ENCODE measurements around the gene PI4KA. TPM values are rescaled to one million over a fixed set of nuclear protein-coding genes. Genes with fewer than 3 reads are reported as not detected.

The PI4KA gene
- total RNA-seq, 3 donors from 2014 or later: 62.7 to 103 (median 73.5) TPM

DNA sequence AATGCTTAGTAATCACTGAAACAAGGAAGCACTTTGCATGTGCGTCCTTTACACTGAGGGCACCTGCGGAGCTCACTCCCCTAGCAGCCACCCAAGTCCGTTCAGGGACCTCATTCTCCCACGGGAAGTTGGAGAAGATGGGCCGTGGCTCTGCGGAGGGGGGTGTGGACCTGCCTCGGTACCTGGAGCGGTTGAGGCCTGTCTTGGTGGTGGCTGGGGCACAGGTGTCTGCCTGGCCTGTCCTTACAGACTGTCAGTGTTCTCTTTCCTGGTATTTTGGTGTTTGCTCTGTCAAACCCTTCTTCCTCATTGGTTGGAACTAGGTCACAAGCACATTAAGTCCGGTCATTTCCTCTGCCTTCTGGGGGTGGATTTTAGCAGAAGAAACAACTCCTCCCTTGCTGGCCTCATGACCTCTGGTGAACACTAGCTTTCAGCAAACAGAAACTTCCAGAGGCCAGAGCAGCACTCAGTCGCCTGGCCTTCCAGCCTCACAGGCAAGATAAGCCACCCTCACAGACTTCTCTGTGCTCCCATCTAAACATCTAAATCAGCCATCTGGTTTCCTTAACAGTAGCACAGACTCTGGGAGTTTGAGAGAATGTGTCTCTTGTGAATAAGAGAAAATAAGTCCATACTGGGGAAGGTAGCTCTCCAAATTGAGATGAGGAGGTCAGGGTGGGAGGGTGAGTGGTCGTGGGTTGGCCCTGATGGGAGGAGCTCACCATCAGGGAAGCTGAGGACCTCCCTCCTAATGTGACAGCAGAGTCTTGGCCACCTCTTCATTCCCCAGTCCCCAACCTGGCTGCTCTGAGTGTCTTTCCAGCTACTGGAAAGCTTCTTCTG lies 8.8 kb upstream of the PI4KA start:
- Histone ChIP-seq H3K4me1 (peaks cover 0 to 5% of the 10 kb centered on the region in 2 donors), H3K27ac (peak overlapping the region; percentile 66 to 87), H3K36me3 (no peaks in the 10 kb centered on the region), H3K4me3 (no peak overlapping the region), H3K9me3 (no peaks in the 10 kb centered on the region), H3K27me3 (no peaks in the 10 kb centered on the region)
- no peak for DNase-seq (ENCODE audit: low spot score in 2 of 2)
- TF ChIP-seq POLR2AphosphoS5 (IDR thresholded peaks at IDR 0.05): no peak
- TF ChIP-seq, protein P1, sequence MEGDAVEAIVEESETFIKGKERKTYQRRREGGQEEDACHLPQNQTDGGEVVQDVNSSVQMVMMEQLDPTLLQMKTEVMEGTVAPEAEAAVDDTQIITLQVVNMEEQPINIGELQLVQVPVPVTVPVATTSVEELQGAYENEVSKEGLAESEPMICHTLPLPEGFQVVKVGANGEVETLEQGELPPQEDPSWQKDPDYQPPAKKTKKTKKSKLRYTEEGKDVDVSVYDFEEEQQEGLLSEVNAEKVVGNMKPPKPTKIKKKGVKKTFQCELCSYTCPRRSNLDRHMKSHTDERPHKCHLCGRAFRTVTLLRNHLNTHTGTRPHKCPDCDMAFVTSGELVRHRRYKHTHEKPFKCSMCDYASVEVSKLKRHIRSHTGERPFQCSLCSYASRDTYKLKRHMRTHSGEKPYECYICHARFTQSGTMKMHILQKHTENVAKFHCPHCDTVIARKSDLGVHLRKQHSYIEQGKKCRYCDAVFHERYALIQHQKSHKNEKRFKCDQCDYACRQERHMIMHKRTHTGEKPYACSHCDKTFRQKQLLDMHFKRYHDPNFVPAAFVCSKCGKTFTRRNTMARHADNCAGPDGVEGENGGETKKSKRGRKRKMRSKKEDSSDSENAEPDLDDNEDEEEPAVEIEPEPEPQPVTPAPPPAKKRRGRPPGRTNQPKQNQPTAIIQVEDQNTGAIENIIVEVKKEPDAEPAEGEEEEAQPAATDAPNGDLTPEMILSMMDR (IDR thresholded peaks at IDR 0.05): no peak
- TF ChIP-seq POLR2A (IDR thresholded peaks at IDR 0.05): no peak
- intact Hi-C loops (cut with DNase I; ENCODE audit: low total_unique reads): no loop called here

DNA sequence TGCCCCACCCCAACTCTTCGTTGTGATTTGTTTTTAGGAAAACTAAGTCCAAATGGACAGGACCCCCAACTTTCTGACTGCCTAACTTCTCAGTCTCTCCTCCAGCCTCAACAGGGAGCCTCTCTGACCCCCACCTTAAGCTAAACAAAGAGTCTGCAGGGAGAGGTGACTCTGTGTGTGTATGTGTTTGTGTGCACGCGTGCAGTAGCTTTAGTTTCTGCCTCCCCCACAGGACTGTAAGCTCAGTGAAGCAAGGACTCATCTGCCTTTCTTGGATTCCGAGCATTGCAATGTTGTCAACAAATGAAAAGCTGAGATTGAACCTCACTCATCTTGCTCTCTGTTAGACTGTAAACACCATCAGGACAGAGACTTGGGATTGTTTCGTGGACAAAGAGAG lies 8.1 kb upstream of the PI4KA start:
- no peak for DNase-seq (ENCODE audit: low spot score in 2 of 2)
- Histone ChIP-seq H3K27ac (peak overlapping the region; percentile 66 to 87), H3K27me3 (no peaks in the 10 kb centered on the region), H3K4me1 (peaks cover 0 to 5% of the 10 kb centered on the region in 2 donors), H3K4me3 (no peak overlapping the region), H3K36me3 (no peaks in the 10 kb centered on the region), H3K9me3 (no peaks in the 10 kb centered on the region)
- TF ChIP-seq, protein P1 (IDR thresholded peaks at IDR 0.05): no peak
- intact Hi-C loops (cut with DNase I; ENCODE audit: low total_unique reads): no loop called here

DNA sequence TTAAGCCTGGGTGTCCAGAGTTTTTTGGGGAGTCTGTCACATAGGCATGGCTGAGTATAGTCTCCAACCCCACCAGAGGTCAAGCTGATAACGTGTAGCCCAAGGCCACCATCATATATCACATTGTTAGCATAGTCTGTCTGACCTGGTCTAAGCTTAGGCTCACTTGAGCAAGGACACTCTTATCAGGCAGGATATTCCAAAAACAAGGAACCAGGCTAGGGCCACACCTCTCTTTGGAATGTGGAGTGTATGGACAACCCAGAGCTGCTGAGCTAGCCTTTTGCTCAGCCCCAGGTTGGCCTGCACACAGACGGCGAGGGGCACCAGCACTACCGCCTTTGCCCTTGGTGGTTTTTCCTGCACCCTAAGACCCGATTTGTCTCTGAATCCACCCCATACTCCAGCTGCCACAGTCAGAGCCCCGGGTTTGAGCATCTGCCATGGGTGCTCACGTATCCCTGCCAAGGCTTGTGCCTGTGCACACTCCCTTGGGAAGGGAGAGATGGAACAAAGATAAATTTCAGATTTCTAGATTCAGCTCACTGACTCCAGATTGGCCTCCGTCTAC lies 7.3 kb upstream of the PI4KA start:
- Histone ChIP-seq H3K27me3 (no peaks in the 10 kb centered on the region), H3K27ac (peak overlapping the region in 1 of 2 donors; percentile 87), H3K9me3 (no peaks in the 10 kb centered on the region), H3K36me3 (no peaks in the 10 kb centered on the region), H3K4me3 (no peak overlapping the region), H3K4me1 (peaks cover 0 to 5% of the 10 kb centered on the region in 2 donors)
- TF ChIP-seq, protein P1 (IDR thresholded peaks at IDR 0.05): no peak
- DNase-seq (ENCODE audit: low spot score in 2 of 2): no peak
- intact Hi-C loops (cut with DNase I; ENCODE audit: low total_unique reads): no loop called here

DNA sequence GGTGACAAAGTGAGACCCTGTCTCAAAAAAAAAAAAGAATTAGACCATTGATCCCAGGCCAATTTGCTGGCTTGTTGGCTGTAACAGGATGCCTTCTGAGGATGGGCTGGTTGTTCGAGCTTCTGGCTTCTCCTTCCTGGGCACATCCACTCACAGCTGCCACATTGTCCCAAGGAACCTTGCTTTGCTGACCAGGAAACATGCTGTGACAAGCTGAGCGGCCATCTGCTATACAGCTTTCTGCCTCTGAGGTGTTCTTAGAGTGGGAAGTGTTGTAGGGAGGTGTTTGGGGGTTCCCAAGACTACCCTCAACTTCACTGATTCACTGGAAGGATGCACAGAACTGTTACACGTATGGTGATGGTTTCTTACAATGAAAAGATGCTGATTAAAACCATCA lies 6.7 kb upstream of the PI4KA start:
- DNase-seq (ENCODE audit: low spot score in 2 of 2): no peak
- Histone ChIP-seq H3K27ac (peak overlapping the region in 1 of 2 donors; percentile 87), H3K4me3 (no peak overlapping the region), H3K36me3 (no peaks in the 10 kb centered on the region), H3K27me3 (no peaks in the 10 kb centered on the region), H3K4me1 (peaks cover 0 to 5% of the 10 kb centered on the region in 2 donors), H3K9me3 (no peaks in the 10 kb centered on the region)
- no peak for TF ChIP-seq POLR2AphosphoS5 (IDR thresholded peaks at IDR 0.05)
- no peak for TF ChIP-seq POLR2A (IDR thresholded peaks at IDR 0.05)
- TF ChIP-seq, protein P1 (IDR thresholded peaks at IDR 0.05): no peak
- intact Hi-C loops (cut with DNase I; ENCODE audit: low total_unique reads): no loop called here

DNA sequence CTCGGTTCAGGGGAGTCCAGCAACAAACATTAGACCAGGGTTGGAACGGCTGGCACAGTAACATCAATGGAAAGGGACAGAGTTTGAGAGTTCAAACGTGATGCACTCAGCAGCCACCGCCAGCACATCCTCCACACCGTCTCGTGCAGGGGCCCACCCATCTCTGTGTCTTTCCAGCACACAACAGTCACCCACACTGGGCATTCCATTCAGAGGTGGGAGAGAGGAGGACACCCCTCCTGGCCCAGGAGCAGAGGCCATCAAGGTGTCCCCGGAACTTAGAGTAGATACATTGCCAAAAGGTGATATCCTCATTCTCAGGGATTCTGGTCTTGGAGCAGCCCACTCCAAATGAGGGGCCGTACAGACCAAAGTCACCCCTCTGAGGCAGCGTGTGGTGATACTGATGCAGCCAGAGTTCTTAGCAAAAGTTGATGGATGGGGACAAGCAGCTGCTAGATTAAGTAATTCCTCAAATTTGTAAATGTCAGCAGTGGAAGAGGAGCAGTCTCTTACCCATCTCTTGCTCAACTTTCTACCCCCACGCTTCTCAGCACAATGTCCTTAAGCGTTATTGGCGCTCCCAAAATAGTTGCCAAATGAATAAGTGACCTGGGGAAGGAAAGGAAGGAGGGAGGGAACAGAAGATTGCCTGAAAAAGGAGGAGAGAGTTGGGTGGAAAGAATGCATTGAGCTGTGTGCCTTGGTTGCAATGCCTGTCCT lies 5.7 kb upstream of the PI4KA start:
- no peak for TF ChIP-seq POLR2AphosphoS5 (IDR thresholded peaks at IDR 0.05)
- TF ChIP-seq, protein P1 (IDR thresholded peaks at IDR 0.05): no peak
- no peak for TF ChIP-seq POLR2A (IDR thresholded peaks at IDR 0.05)
- peaks cover 0 to 5% of the 10 kb centered on the region in 2 donors for H3K4me1 ChIP-seq
- H3K4me3 ChIP-seq: no peak overlapping the region

More for the DNA sequence above, 5.7 kb upstream of the PI4KA start:
- intact Hi-C loops (cut with DNase I; ENCODE audit: low total_unique reads): no loop called here
- Histone ChIP-seq H3K36me3 (no peaks in the 10 kb centered on the region), H3K27ac (peak overlapping the region in 1 of 2 donors; percentile 87), H3K9me3 (no peaks in the 10 kb centered on the region), H3K27me3 (no peaks in the 10 kb centered on the region)
- DNase-seq (ENCODE audit: low spot score in 2 of 2): no peak

Data from breast epithelium (tissue), 4 donors.